Bronchial epithelial cell (primary cell): ENCODE measurements around the gene XRCC6. TPM values are rescaled to one million over a fixed set of nuclear protein-coding genes. Genes with fewer than 3 reads are reported as not detected.
"Not testable (repeated sequence)": the region's sequence is repeated elsewhere in the genome, so short reads cannot be mapped to it uniquely, and the experiment has no call there.

Experiments
- DNase-seq: peaks from one replicate; pipeline ENCODE4 v3.0.0-alpha.2; 2010; ENCODE audit warnings: low read depth
- FAIRE-seq: peaks from 2 replicates; lab custom pipeline; 2011; peaks lifted over from hg19 to GRCh38; lab: Jason Lieb, UNC
- H3K27me3 ChIP-seq: 2 replicates; pipeline ENCODE4 v1.5.1; 2011; ENCODE audit warnings: low read length; ENCODE audit not compliant: control insufficient read depth, insufficient read depth
- H3K36me3 ChIP-seq: 2 replicates; pipeline ENCODE4 v1.5.1; 2011; ENCODE audit warnings: low read length; ENCODE audit not compliant: control insufficient read depth, insufficient read depth
- H3K4me3 ChIP-seq: 2 replicates; pipeline ENCODE4 v1.5.1; 2011; ENCODE audit warnings: mild to moderate bottlenecking, low read depth, low read length, control low read depth
- total RNA-seq: library from RNA; depleted of rRNA; stranded (reverse); fragments of >200 nt; gene quantifications from 2 replicates; pipeline ENCODE4 v1.2.1, GENCODE V29; 2014
- TF ChIP-seq, protein P1 (sequence below): IDR thresholded peaks from 2 replicates; pipeline ENCODE4 v1.5.1; 2011; ENCODE audit warnings: mild to moderate bottlenecking, moderate library complexity, low read length, control low read depth, inconsistent platforms; ENCODE audit not compliant: insufficient read depth, severe bottlenecking

Gene XRCC6
- 229 and 266 TPM in 2 replicates for total RNA-seq

DNA sequence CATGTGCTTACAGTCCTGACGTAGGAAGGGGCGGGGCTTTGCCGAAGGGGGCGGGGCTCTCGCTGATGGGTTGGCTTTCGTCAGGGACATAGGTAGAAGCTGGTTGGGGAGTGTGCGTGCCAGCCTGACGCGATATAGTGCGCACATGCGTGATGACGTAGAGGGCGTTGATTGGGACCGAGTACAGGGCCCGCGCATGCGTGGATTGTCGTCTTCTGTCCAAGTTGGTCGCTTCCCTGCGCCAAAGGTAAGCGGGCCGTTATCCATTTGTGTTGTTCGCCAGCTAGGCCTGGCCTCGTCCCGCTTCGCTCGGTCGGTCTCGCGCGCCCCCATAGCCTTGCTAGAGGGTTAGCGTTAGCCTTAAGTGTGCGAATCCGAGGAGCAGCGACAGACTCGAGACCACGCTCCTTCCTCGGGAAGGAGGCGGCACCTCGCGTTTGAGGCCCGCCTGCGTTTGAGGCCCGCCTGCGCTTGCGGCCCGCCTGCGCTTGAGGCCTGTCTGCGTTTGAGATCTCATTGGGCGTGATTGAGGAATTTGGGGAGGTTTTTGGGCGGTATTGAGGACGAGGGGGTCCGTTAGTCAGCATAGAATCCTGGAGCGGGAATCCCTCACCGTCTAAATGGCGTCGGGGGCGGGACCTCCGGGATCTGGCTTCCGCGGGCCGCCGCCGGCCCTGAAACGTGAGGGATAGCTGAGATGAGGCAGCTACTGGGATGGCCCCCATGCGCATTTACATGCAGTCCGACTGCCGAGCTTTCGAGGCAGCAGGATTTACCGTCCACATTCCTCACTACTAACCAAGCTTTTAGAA is at the start of gene XRCC6:
XRCC6 (plus strand) TSS at position 197 of the 812 bp plus-strand sequence. CDS start 710 bp downstream, outside the sequence.
- DNase-seq (peak; percentile 99), FAIRE-seq (peak; percentile 32)
- peak within 1 kb of the TSS; percentile 97 for H3K4me3 ChIP-seq
- TF ChIP-seq, protein P1, sequence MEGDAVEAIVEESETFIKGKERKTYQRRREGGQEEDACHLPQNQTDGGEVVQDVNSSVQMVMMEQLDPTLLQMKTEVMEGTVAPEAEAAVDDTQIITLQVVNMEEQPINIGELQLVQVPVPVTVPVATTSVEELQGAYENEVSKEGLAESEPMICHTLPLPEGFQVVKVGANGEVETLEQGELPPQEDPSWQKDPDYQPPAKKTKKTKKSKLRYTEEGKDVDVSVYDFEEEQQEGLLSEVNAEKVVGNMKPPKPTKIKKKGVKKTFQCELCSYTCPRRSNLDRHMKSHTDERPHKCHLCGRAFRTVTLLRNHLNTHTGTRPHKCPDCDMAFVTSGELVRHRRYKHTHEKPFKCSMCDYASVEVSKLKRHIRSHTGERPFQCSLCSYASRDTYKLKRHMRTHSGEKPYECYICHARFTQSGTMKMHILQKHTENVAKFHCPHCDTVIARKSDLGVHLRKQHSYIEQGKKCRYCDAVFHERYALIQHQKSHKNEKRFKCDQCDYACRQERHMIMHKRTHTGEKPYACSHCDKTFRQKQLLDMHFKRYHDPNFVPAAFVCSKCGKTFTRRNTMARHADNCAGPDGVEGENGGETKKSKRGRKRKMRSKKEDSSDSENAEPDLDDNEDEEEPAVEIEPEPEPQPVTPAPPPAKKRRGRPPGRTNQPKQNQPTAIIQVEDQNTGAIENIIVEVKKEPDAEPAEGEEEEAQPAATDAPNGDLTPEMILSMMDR: no peak
- H3K27me3 ChIP-seq: no peaks in the 10 kb centered on the region
- H3K36me3 ChIP-seq: peaks cover 3% of the 10 kb centered on the region

DNA sequence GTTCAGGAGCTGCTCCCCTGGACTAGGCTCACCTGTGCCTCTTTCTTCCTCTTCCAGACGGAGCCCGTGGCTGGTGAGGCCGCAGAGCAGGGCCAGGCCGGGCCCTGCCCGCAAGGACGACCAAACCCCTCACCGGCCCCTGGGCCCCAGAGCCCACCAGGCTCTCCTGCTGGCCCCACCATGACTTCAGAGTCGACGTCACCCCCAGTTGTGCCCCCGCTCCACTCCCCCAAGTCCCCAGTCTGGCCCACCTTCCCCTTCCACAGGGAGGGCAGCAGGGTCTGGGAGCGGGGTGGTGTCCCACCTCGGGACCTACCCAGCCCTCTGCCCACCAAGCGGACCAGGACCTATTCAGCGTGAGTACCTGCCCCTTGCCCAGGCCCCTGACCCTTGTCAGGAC is 49.3 kb upstream of the XRCC6 start:
- TF ChIP-seq, protein P1: no peak
- no peak for FAIRE-seq
- no peak overlapping the region for H3K4me3 ChIP-seq
- no peaks in the 10 kb centered on the region for H3K27me3 ChIP-seq
- no peak for DNase-seq
- no peaks in the 10 kb centered on the region for H3K36me3 ChIP-seq

DNA sequence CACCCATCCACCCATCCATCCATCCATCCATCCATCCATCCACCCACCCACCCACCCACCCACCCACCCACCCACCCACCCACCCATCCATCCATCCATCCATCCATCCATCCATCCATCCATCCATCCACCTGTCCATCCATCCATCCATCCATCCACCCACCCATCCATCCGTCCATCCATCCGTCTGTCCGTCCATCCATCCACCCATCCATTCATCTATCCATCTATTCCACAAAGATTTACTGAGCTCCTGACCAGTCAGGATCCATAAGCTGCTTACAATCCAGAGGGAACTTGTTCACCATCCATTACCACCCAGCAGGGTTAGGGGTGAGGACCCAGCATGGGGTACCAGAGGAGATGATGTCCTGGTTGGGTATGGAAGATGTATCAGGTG is 48.8 kb upstream of the XRCC6 start:
- not testable (repeated sequence) for H3K27me3 ChIP-seq, DNase-seq, H3K4me3 ChIP-seq, H3K36me3 ChIP-seq
- peak; percentile 28 for FAIRE-seq

DNA sequence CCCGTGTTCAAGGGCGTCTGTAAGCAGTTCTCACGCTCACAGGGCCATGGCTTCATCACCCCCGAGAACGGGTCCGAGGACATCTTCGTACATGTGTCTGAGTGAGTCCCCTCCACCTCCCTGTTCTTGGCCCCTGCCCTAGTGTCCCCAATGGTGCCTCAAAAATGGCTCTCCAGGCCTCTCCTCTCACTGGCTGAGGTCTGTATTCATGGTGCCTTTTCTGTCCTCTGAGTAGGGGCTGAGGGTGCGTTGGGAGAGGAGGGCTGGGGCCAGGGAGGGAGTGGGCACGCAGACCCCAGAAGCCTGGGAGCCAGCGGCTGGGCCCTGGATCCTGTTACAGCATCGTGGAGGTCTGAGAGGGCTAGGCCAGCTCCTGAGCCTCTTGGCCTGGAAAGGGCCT is 47.4 kb upstream of the XRCC6 start:
- FAIRE-seq: no peak
- no peak overlapping the region for H3K4me3 ChIP-seq
- no peaks in the 10 kb centered on the region for H3K27me3 ChIP-seq
- DNase-seq: no peak
- TF ChIP-seq, protein P1: no peak
- H3K36me3 ChIP-seq: peaks cover 7% of the 10 kb centered on the region

DNA sequence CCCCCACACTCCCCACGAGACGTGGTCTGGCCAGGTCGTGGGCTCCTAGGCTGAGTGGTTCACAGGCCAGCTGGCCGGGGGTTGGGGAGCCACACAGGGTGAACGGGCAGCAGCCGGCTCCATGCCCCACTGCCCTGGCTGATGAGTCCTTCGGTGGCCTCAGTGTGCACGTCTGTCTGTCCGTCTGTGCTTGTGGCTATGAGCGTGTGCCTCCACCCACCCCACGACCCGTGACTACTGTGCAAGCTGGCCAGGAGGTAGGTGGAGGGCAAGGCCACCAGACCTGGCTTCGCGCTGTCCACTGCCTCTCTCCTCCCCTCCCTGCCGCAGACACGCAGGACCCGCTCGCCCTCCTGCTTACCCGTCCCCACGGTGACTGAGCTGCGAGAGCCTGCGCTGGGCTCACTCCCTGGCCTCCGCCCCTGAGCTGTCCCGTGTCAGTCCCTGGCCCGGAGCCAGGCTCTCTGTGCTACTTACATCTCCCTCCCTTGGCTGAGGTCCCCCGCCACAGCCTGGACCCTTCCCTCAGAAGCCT is 46.2 kb upstream of the XRCC6 start:
- H3K36me3 ChIP-seq: peaks cover 13% of the 10 kb centered on the region
- FAIRE-seq: no peak

DNA sequence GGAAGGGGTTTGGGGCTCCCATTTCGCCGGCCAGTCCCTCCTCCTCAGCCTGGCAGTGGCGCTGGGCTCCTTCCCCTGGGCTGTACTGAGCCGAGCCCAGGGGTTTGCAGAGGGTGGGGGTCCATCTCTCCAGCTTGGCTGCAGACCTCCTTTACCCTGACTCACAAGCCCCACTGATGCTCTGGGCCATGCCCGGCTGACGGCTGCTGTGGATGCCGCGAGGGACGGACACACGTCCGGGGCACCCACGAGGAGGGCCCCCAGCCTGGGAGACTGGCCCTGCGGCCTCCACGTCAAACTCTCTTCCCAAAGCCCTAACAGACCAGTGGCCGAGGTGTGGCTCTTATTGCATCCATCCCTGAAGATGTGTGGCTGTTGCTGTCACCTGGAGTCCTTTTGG is 45.6 kb upstream of the XRCC6 start:
- FAIRE-seq (no peak), DNase-seq (no peak)
- Histone ChIP-seq H3K27me3 (no peaks in the 10 kb centered on the region), H3K4me3 (no peak overlapping the region), H3K36me3 (peaks cover 14% of the 10 kb centered on the region)
- TF ChIP-seq, protein P1: no peak

More for the DNA sequence above, 46.2 kb upstream of the XRCC6 start:
- DNase-seq: no peak
- TF ChIP-seq, protein P1: no peak
- Histone ChIP-seq H3K27me3 (no peaks in the 10 kb centered on the region), H3K4me3 (no peak overlapping the region)
